ENCODE results near the gene INCENP. TPM values are rescaled to one million over a fixed set of nuclear protein-coding genes. Genes with fewer than 3 reads are reported as not detected.

INCENP gene
- total RNA-seq, 1 experiment from 2014 or later = 48.8 TPM

DNA sequence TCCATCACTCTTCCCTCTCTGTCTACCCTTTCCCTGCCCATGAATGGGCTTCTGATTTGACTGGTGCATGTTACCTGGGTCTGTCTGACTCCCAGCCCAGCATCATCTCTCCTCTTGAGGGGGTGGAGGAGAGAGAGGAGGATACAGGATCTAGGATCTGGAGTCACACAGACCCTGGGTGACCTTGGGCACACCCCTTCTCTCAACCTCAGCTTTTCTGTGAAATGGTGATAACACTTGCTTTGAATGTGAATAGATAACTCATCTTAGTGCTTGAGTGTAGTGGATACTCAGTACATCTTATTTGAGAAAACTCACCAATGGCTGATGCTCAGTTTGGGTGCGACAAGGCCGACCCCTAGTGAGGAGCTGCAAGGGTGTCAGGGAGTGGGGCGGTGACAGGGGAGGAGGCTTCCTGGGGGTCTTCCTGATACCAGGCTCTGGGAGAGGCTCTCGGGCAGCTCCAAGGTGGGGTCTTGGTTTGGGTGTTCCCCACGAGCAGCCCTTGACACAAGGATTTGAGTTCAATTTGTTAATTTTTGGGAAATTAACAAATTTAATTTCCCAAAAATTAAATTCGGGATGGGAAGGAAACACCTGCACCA lies 9.0 kb downstream of the INCENP start:
- H3K4me3 ChIP-seq (ENCODE audit: low read length) = no peak overlapping the region
- H4K20me1 ChIP-seq (ENCODE audit: insufficient read depth, low read depth, low read length) = peaks cover 11% of the 10 kb centered on the region; the same call in 1 of the 2 replicates
- H3K79me2 ChIP-seq (ENCODE audit: low read length) = peaks cover 92% of the 10 kb centered on the region

DNA sequence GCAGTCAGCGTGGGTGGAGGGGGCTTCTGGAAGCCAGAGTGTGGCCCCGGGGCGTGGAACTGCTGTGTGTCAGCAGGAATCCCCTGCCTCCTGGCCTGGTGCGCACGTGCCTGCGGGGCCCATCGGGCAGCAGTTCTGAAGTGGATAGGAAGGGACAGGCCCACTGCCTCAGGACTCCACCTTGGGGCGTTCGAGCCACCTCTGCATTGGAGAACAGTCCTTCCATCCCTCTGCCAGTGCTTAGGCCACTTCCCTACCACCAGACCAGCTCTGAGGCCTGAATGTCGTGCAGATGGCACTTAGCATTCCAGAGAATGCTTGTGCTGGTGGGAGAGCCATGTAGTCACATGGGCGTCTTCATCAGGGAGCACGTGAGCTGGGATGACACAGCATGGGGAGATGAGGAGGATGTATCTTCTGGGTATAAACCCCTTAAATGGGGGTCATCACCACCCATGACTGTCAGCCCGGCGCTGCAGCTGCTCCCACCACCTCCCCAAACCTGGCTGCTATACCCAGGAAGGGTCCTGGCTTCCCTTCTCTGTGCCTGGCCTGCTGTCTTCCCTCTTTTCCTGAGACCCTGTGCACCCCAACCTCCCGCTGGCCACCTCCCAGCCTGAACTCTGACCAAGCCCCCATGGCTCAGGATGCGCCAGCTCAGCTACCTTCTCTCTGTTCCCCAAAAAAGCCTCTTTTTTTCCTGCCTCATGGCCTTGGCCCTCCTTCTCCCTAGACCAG lies 9.7 kb downstream of the INCENP start:
- peaks cover 10% of the 10 kb centered on the region; the same call in 1 of the 2 replicates for H4K20me1 ChIP-seq (ENCODE audit: insufficient read depth, low read depth, low read length)
- H3K4me2 ChIP-seq (ENCODE audit: low read depth, low read length, poor library complexity, severe bottlenecking) = no peak overlapping the region
- H3K27ac ChIP-seq (ENCODE audit: low read length) = no peak overlapping the region
- no peak overlapping the region for H3K4me3 ChIP-seq (ENCODE audit: low read length)
- no peaks in the 10 kb centered on the region for H3K4me1 ChIP-seq (ENCODE audit: low read length)
- H3K27me3 ChIP-seq (ENCODE audit: low read length) = no peaks in the 10 kb centered on the region
- peaks cover 13% of the 10 kb centered on the region for H3K36me3 ChIP-seq (ENCODE audit: insufficient read depth, low read length)
- DNase-seq = no peak
- H3K9ac ChIP-seq (ENCODE audit: low read length) = no peak overlapping the region
- H3K9me2 ChIP-seq (replicated peaks; ENCODE audit: insufficient read depth, low read length) = no peaks in the 10 kb centered on the region
- H3K9me3 ChIP-seq (ENCODE audit: low read length) = no peaks in the 10 kb centered on the region
- peaks cover 85% of the 10 kb centered on the region for H3K79me2 ChIP-seq (ENCODE audit: low read length)
- H2AFZ ChIP-seq (ENCODE audit: low read length) = no peak overlapping the region

More for the DNA sequence above, 9.0 kb downstream of the INCENP start:
- Histone ChIP-seq H3K4me1 (ENCODE audit: low read length) (no peaks in the 10 kb centered on the region), H3K27ac (ENCODE audit: low read length) (no peak overlapping the region), H3K9me3 (ENCODE audit: low read length) (no peaks in the 10 kb centered on the region), H3K36me3 (ENCODE audit: insufficient read depth, low read length) (peaks cover 13% of the 10 kb centered on the region), H3K4me2 (ENCODE audit: low read depth, low read length, poor library complexity, severe bottlenecking) (no peak overlapping the region), H3K9ac (ENCODE audit: low read length) (no peak overlapping the region), H3K9me2 (replicated peaks; ENCODE audit: insufficient read depth, low read length) (no peaks in the 10 kb centered on the region), H3K27me3 (ENCODE audit: low read length) (no peaks in the 10 kb centered on the region), H2AFZ (ENCODE audit: low read length) (no peak overlapping the region)
- DNase-seq = no peak

- Histone ChIP-seq H3K9me2 (replicated peaks; ENCODE audit: insufficient read depth, low read length) (no peaks in the 10 kb centered on the region), H3K4me1 (ENCODE audit: low read length) (no peaks in the 10 kb centered on the region), H3K9me3 (ENCODE audit: low read length) (no peaks in the 10 kb centered on the region), H3K36me3 (ENCODE audit: insufficient read depth, low read length) (peaks cover 7% of the 10 kb centered on the region; the same call in 1 of the 2 replicates), H4K20me1 (ENCODE audit: insufficient read depth, low read depth, low read length) (0 out of 2 replicates have a peak, but pooled peaks cover under 1% of the 10 kb centered on the region), H2AFZ (ENCODE audit: low read length) (no peak overlapping the region), H3K79me2 (ENCODE audit: low read length) (peaks cover 47% of the 10 kb centered on the region), H3K4me2 (ENCODE audit: low read depth, low read length, poor library complexity, severe bottlenecking) (no peak overlapping the region), H3K27me3 (ENCODE audit: low read length) (no peaks in the 10 kb centered on the region), H3K4me3 (ENCODE audit: low read length) (no peak overlapping the region), H3K27ac (ENCODE audit: low read length) (no peak overlapping the region), H3K9ac (ENCODE audit: low read length) (no peak overlapping the region)
- DNase-seq = no peak
Observed at GRCh38 chr11:62137276-62137861, 13.6 kb downstream of the INCENP start.

GRCh38 chr11:62137881-62138629 lies 14.2 kb downstream of the INCENP start:
- Histone ChIP-seq H3K9ac (ENCODE audit: low read length) (no peak overlapping the region), H3K4me2 (ENCODE audit: low read depth, low read length, poor library complexity, severe bottlenecking) (no peak overlapping the region), H3K27me3 (ENCODE audit: low read length) (no peaks in the 10 kb centered on the region), H3K27ac (ENCODE audit: low read length) (no peak overlapping the region), H3K4me3 (ENCODE audit: low read length) (no peak overlapping the region), H4K20me1 (ENCODE audit: insufficient read depth, low read depth, low read length) (no peaks in the 10 kb centered on the region), H3K4me1 (ENCODE audit: low read length) (no peaks in the 10 kb centered on the region), H3K9me3 (ENCODE audit: low read length) (no peaks in the 10 kb centered on the region), H3K36me3 (ENCODE audit: insufficient read depth, low read length) (peaks cover 7% of the 10 kb centered on the region; the same call in 1 of the 2 replicates), H2AFZ (ENCODE audit: low read length) (no peak overlapping the region), H3K9me2 (replicated peaks; ENCODE audit: insufficient read depth, low read length) (no peaks in the 10 kb centered on the region), H3K79me2 (ENCODE audit: low read length) (peaks cover 40% of the 10 kb centered on the region)
- DNase-seq = no peak

GRCh38 chr11:62138630-62139425 lies 15.0 kb downstream of the INCENP start:
- peaks cover 5% of the 10 kb centered on the region; the same call in 1 of the 2 replicates for H3K36me3 ChIP-seq (ENCODE audit: insufficient read depth, low read length)
- no peak for DNase-seq

DNA sequence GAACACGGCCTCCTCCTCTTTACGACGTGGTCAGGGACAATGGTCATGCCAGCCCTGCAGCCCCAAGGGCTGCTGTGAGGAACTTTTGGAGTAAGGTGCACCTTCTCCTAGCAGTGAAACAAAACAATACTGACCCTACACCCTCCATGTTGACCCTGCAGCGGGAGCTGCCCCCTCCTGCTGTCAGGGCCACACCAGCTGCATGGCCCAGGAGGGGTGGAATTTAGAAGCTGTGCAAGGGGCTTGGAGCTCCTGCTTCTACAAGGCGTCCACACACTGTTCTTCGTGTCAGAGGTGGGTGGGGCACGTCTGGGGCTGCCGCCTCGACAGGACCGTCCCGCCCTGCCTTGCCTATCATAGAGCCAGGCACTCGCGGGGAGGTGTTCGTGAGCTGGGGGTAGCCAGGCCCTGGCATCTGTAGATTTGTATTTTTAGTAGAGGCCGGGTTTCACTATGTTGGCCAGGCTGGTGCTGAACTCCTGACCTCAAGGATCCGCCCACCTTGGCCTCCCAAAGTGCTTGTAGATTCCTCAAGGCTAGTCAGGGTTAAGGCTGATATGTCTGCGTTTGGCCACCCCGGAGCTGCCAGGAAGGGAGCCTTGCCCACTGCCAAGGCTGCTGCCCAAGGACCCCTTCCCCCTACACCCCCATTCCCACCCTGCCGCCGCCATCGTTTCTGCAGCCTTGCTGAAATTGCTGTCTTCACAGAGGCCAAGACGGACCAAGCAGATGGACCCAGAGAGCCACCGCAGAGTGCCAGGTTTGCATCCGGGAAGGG lies 15.9 kb downstream of the INCENP start:
- 0 out of 2 replicates have a peak, but pooled peaks cover 3% of the 10 kb centered on the region for H3K36me3 ChIP-seq (ENCODE audit: insufficient read depth, low read length)

More at GRCh38 chr11:62138630-62139425, 15.0 kb downstream of the INCENP start:
- Histone ChIP-seq H3K4me1 (ENCODE audit: low read length) (no peaks in the 10 kb centered on the region), H3K27ac (ENCODE audit: low read length) (no peak overlapping the region), H3K9ac (ENCODE audit: low read length) (no peak overlapping the region), H3K9me2 (replicated peaks; ENCODE audit: insufficient read depth, low read length) (no peaks in the 10 kb centered on the region), H3K9me3 (ENCODE audit: low read length) (no peaks in the 10 kb centered on the region), H3K4me2 (ENCODE audit: low read depth, low read length, poor library complexity, severe bottlenecking) (no peak overlapping the region), H3K4me3 (ENCODE audit: low read length) (no peak overlapping the region), H3K27me3 (ENCODE audit: low read length) (no peaks in the 10 kb centered on the region), H3K79me2 (ENCODE audit: low read length) (peaks cover 32% of the 10 kb centered on the region), H2AFZ (ENCODE audit: low read length) (no peak overlapping the region), H4K20me1 (ENCODE audit: insufficient read depth, low read depth, low read length) (no peaks in the 10 kb centered on the region)

More for the DNA sequence above, 15.9 kb downstream of the INCENP start:
- no peak for DNase-seq
- Histone ChIP-seq H3K4me2 (ENCODE audit: low read depth, low read length, poor library complexity, severe bottlenecking) (no peak overlapping the region), H3K79me2 (ENCODE audit: low read length) (peaks cover 25% of the 10 kb centered on the region), H3K4me3 (ENCODE audit: low read length) (no peak overlapping the region), H3K9ac (ENCODE audit: low read length) (no peak overlapping the region), H3K27me3 (ENCODE audit: low read length) (no peaks in the 10 kb centered on the region), H3K4me1 (ENCODE audit: low read length) (no peaks in the 10 kb centered on the region), H4K20me1 (ENCODE audit: insufficient read depth, low read depth, low read length) (no peaks in the 10 kb centered on the region), H3K27ac (ENCODE audit: low read length) (no peak overlapping the region), H2AFZ (ENCODE audit: low read length) (no peak overlapping the region), H3K9me3 (ENCODE audit: low read length) (no peaks in the 10 kb centered on the region), H3K9me2 (replicated peaks; ENCODE audit: insufficient read depth, low read length) (no peaks in the 10 kb centered on the region)
